ENCODE measurements around the gene MPHOSPH8.
"Not testable (repeated sequence)": the region's sequence is repeated elsewhere in the genome, so short reads cannot be mapped to it uniquely, and the experiment has no call there.

DNA sequence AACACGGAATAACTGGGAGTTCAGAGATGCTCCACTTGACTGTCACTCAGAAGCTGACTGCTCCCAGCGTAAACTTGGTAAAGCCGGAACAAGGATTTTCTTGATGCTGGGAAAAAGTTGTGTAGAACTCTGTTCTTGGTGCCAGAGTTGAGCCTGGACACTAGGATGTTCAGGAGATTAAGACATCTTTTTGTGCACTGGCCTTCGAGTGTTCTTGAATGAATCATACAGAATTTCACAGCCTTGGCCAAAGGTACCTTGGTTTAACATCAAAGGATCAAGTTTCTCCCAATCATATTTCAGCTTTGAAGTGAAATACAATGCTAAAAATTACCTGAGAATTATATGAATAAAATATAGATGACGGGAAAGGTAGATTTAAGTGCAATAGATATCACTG, 67.5 kb downstream of the MPHOSPH8 start:
- not testable (repeated sequence) for TF ChIP-seq POLR2AphosphoS5, POLR2A (IDR thresholded peaks at IDR 0.05)
- TF ChIP-seq, protein P1, sequence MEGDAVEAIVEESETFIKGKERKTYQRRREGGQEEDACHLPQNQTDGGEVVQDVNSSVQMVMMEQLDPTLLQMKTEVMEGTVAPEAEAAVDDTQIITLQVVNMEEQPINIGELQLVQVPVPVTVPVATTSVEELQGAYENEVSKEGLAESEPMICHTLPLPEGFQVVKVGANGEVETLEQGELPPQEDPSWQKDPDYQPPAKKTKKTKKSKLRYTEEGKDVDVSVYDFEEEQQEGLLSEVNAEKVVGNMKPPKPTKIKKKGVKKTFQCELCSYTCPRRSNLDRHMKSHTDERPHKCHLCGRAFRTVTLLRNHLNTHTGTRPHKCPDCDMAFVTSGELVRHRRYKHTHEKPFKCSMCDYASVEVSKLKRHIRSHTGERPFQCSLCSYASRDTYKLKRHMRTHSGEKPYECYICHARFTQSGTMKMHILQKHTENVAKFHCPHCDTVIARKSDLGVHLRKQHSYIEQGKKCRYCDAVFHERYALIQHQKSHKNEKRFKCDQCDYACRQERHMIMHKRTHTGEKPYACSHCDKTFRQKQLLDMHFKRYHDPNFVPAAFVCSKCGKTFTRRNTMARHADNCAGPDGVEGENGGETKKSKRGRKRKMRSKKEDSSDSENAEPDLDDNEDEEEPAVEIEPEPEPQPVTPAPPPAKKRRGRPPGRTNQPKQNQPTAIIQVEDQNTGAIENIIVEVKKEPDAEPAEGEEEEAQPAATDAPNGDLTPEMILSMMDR (IDR thresholded peaks at IDR 0.05), result not testable (repeated sequence)

Measured in breast epithelium (tissue), 3 donors.